GM12878 (cell line): ENCODE results near the gene TRIM26. TPM values are rescaled to one million over a fixed set of nuclear protein-coding genes. Genes with fewer than 3 reads are reported as not detected.

ENCODE experiments used
- ATAC-seq: fragments of 200-7000 bp; cut with Tn5 transposase; 3 replicates; pipeline ENCODE4 v1.9.1; 2020; ENCODE audit warnings: mild to moderate bottlenecking, moderate library complexity
- BruUV-seq: library from RNA; stranded (reverse); fragments of 400-500 nt; replicated peaks from 2 replicates; lab custom pipeline; 2021; lab: Mats Ljungman, UMichigan
- CTCF ChIA-PET: fragments of 300-600 bp; sonication (Branson Sonifier 250); formaldehyde crosslinking; extraction: SDS; loops from one replicate; lab custom pipeline; 2021; ENCODE audit warnings: inconsistent platforms; lab: Yijun Ruan, JAX
- POLR2A ChIA-PET: fragments of 350-600 bp; formaldehyde crosslinking; extraction: SDS; loops from one replicate; lab custom pipeline; 2021; ENCODE audit warnings: inconsistent platforms; lab: Charles Lee
- RAD21 ChIA-PET: fragments of 300-600 bp; sonication (Branson Sonifier 250); formaldehyde crosslinking; loops from one replicate; lab custom pipeline; 2023; ENCODE audit warnings: antibody characterized with exemption; ENCODE audit not compliant: unreplicated experiment; lab: Charles Lee
- SMC1A ChIA-PET: fragments of 300-600 bp; sonication (Branson Sonifier 250); formaldehyde crosslinking; loops from one replicate; lab custom pipeline; 2023; ENCODE audit not compliant: unreplicated experiment, uncharacterized antibody; lab: Charles Lee
- DNase-seq: peaks from one replicate; pipeline ENCODE4 v3.0.0-alpha.2; 2011; ENCODE audit warnings: low read depth, low spot score
- FAIRE-seq: peaks from 3 replicates; lab custom pipeline; 2011; peaks lifted over from hg19 to GRCh38; lab: Jason Lieb, UNC
- H2AFZ ChIP-seq: 2 replicates; pipeline ENCODE4 v1.6.0; 2011; ENCODE audit warnings: low read depth, low read length, control low read depth; ENCODE audit not compliant: control insufficient read depth
- H3K27ac ChIP-seq: 2 replicates; pipeline ENCODE4 v1.5.1; 2011; ENCODE audit warnings: control low read depth; ENCODE audit not compliant: control insufficient read depth, insufficient read depth
- H3K27me3 ChIP-seq, 2 experiments: replicated peaks in 1 of 2; 2 replicates each; pipeline versions ENCODE4 v1.6.0 to v1.6.1; 2011; ENCODE audit warnings: low read length in 1 of 2; ENCODE audit not compliant: control insufficient read depth in 2 of 2, insufficient read depth in 2 of 2
- H3K36me3 ChIP-seq, 2 experiments: 2 replicates each; pipeline ENCODE4 v1.5.1; 2011; ENCODE audit warnings: low read length in 1 of 2; ENCODE audit not compliant: control insufficient read depth in 2 of 2, insufficient read depth in 2 of 2
- H3K4me1 ChIP-seq: 2 replicates; pipeline ENCODE4 v1.6.1; 2011; ENCODE audit warnings: mild to moderate bottlenecking, low read length, moderate library complexity, mixed read lengths; ENCODE audit not compliant: control insufficient read depth, insufficient read depth
- H3K4me2 ChIP-seq: 2 replicates; pipeline ENCODE4 v1.6.0; 2011; ENCODE audit warnings: control low read depth; ENCODE audit not compliant: control insufficient read depth, insufficient read depth
- H3K4me3 ChIP-seq: fragments of 200-600 bp; sonication (generic); 2 replicates; pipeline ENCODE4 v1.5.1; 2016
- H3K79me2 ChIP-seq: 2 replicates; pipeline ENCODE4 v1.6.0; 2011; ENCODE audit warnings: low read length; ENCODE audit not compliant: control insufficient read depth, insufficient read depth
- H3K9ac ChIP-seq: 2 replicates; pipeline ENCODE4 v1.8.0; 2011; ENCODE audit warnings: low read length, control low read depth, mixed read lengths; ENCODE audit not compliant: control insufficient read depth, insufficient read depth
- H3K9me3 ChIP-seq: replicated peaks from 3 replicates; pipeline ENCODE4 v1.5.1; 2011; ENCODE audit warnings: mild to moderate bottlenecking, low read length; ENCODE audit not compliant: control insufficient read depth, insufficient read depth
- H4K20me1 ChIP-seq: 2 replicates; pipeline ENCODE4 v1.6.0; 2011; ENCODE audit not compliant: control insufficient read depth, insufficient read depth
- ATF7 ChIP-seq: fragments of 450-650 bp; IDR thresholded peaks from 2 replicates; pipeline ENCODE4 v1.6.1; 2016; ENCODE audit warnings: low read depth, mild to moderate bottlenecking
- BCLAF1 ChIP-seq: fragments of 450-650 bp; IDR thresholded peaks from 2 replicates; pipeline ENCODE4 v1.6.1; 2017; ENCODE audit warnings: antibody characterized with exemption, mild to moderate bottlenecking, moderate library complexity
- BHLHE40 ChIP-seq, 2 experiments: fragments of 450-650 bp in 1 of 2; IDR thresholded peaks; 2 replicates each; pipeline ENCODE4 v1.6.1; 2011 to 2017; ENCODE audit warnings: low read depth in 2 of 2, borderline replicate concordance in 1 of 2, improper control_type of control experiment in 1 of 2, low read length in 1 of 2, mild to moderate bottlenecking in 1 of 2
- BMI1 ChIP-seq: fragments of 450-650 bp; IDR thresholded peaks from 2 replicates; pipeline ENCODE4 v1.6.1; 2016; ENCODE audit warnings: mild to moderate bottlenecking, moderate library complexity, borderline replicate concordance
- CBFB ChIP-seq: IDR thresholded peaks from 2 replicates; pipeline ENCODE4 v1.6.1; 2016; ENCODE audit warnings: antibody characterized with exemption, low read depth
- CREB1 ChIP-seq: IDR thresholded peaks from 2 replicates; pipeline ENCODE4 v1.6.1; 2012; ENCODE audit warnings: low read depth, mild to moderate bottlenecking, inconsistent platforms
- CREM ChIP-seq: IDR thresholded peaks from 2 replicates; pipeline ENCODE4 v1.6.1; 2014; ENCODE audit warnings: antibody characterized with exemption, low read depth
- EGR1 ChIP-seq, 2 experiments: IDR thresholded peaks; 1 replicate in 1 of 2; 2 replicates in 1 of 2; pipeline ENCODE4 v1.6.1; 2011 to 2012; ENCODE audit warnings: low read depth in 2 of 2, low read length in 2 of 2, borderline replicate concordance in 1 of 2, mild to moderate bottlenecking in 1 of 2, moderate library complexity in 1 of 2
- ELK1 ChIP-seq: IDR thresholded peaks from 2 replicates; pipeline ENCODE4 v1.6.1; 2012; ENCODE audit warnings: low read depth, low read length, improper control_type of control experiment
- HDAC2 ChIP-seq: fragments of 200-600 bp; sonication (generic); IDR thresholded peaks from 2 replicates; pipeline ENCODE4 v1.6.1; 2017
- MXI1 ChIP-seq: fragments of 150-350 bp; IDR thresholded peaks from 2 replicates; pipeline ENCODE4 v1.6.1; 2011; ENCODE audit warnings: low read depth, mild to moderate bottlenecking, inconsistent platforms, low read length, improper control_type of control experiment
- NR2C1 ChIP-seq: fragments of 450-650 bp; IDR thresholded peaks from 2 replicates; pipeline ENCODE4 v1.6.1; 2017; ENCODE audit warnings: antibody characterized with exemption, mild to moderate bottlenecking, moderate library complexity
- NR2F1 ChIP-seq: fragments of 450-650 bp; conservative IDR thresholded peaks from 2 replicates; pipeline ENCODE4 v1.6.1; 2017; ENCODE audit warnings: mild to moderate bottlenecking
- POLR2A ChIP-seq: IDR thresholded peaks from 2 replicates; pipeline ENCODE4 v1.6.1; 2011; ENCODE audit warnings: low read depth, mild to moderate bottlenecking, low read length
- RUNX3 ChIP-seq: IDR thresholded peaks from 2 replicates; pipeline ENCODE4 v1.6.1; 2012; ENCODE audit warnings: low read length, inconsistent platforms
- ZNF217 ChIP-seq: fragments of 450-650 bp; IDR thresholded peaks from 2 replicates; pipeline ENCODE4 v1.6.1; 2017; ENCODE audit warnings: antibody characterized with exemption, mild to moderate bottlenecking
- whole genome bisulfite sequencing: methylation state at CpG from one replicate; pipeline ENCODE4 v1.1.6; 2016; ENCODE audit warnings: low lambda C conversion rate; ENCODE audit not compliant: insufficient replicate concordance, insufficient coverage; ENCODE audit errors: missing lambda C conversion rate; 5-methylcytosine and 5-hydroxymethylcytosine counted together
- in situ Hi-C: fragments of 300-500 bp; cut with MboI; formaldehyde crosslinking; loops from 9 replicates; pipeline ENCODE4 v1.14.3; 2018; ENCODE audit warnings: mixed read lengths
- intact Hi-C: fragments of 100-400 bp; cut with micrococcal nuclease; formaldehyde crosslinking; loops from one replicate; pipeline ENCODE4 v1.14.2; 2022; ENCODE audit not compliant: unreplicated experiment
- polyA plus RNA-seq, 11 experiments: library from polyadenylated mRNA; depleted of rRNA in 4 of 11; unstranded in 6 of 11; stranded (reverse) in 5 of 11; fragments of >200 nt; fragmentation: Nextera tagmentation in 4 of 11; fragmentation: Illumina TruSeq in 1 of 11; extraction: Ambion mirVana in 4 of 11; extraction: Trizol in 1 of 11; gene quantifications; 1 replicate in 1 of 11; 2 replicates in 10 of 11; pipeline versions ENCODE4 v1.2.1 to v1.2.3, GENCODE V29; 2011 to 2016; ENCODE audit warnings: inconsistent platforms in 2 of 11, missing spikeins in 2 of 11, low read depth in 1 of 11
- total RNA-seq, 4 experiments: library from RNA; depleted of rRNA in 3 of 4; stranded (reverse); fragments of >200 nt in 3 of 4; fragmentation: Illumina TruSeq in 1 of 4; extraction: Trizol in 1 of 4; gene quantifications; 2 replicates each; pipeline versions ENCODE4 v1.2.1 to v1.2.3, GENCODE V29; 2013 to 2021

Gene TRIM26
- total and polyA plus RNA-seq, 10 of the 15 experiments (the other 5 are each of a cell fraction or from before 2014, with no cell fraction given), result 13.1 to 79.6 (median 63.6) TPM

GRCh38 chr6:30200551-30201281 is 12.5 kb downstream of the TRIM26 start:
- Histone ChIP-seq H3K9me3 (no peaks in the 10 kb centered on the region), H4K20me1 (peaks cover 11% of the 10 kb centered on the region), H3K4me2 (no peak overlapping the region; the same call in 1 of the 2 replicates), H2AFZ (no peak overlapping the region), H3K79me2 (peaks cover 37% of the 10 kb centered on the region), H3K27me3 (no peaks in the 10 kb centered on the region), H3K27ac (peak overlapping the region; percentile 38), H3K36me3 (peaks cover 31 to 39% of the 10 kb centered on the region in 2 experiments), H3K4me3 (no peak overlapping the region), H3K9ac (no peak overlapping the region), H3K4me1 (peaks cover 25% of the 10 kb centered on the region)
- ATAC-seq (peak; percentile 93), FAIRE-seq (peak; percentile 97), DNase-seq (peak; percentile 37)
- ChIA-PET SMC1A (no interaction called here), POLR2A (interaction anchor here (1.0 kb wide), 1 partner anchor 12 kb away, joined by 4 read pairs; the partner anchor contains the start of gene TRIM26), RAD21 (no interaction called here), CTCF (interaction anchor here (1.0 kb wide), 1 partner anchor 12 kb away, joined by 3 read pairs; no protein-coding TSS in a partner anchor)
- in situ Hi-C loops (no loop called here), intact Hi-C loops (no loop called here)
- 41% methylated on average over 6 of the region's 6 CpGs for WGBS
- TSS peak; percentile 13 for BruUV-seq
- TF ChIP-seq CREM, result 0 out of 2 replicates have a peak, but pooled peaks have one; percentile 20
- TF ChIP-seq MXI1, result no peak
- peak; percentile 74; the same call in 1 of the 2 replicates for TF ChIP-seq CBFB
- TF ChIP-seq CREB1, result 0 out of 2 replicates have a peak, but pooled peaks have one; percentile 37
- TF ChIP-seq POLR2A, result no peak
- peak; percentile 75; the same call in 1 of the 2 replicates for TF ChIP-seq NR2F1
- no peak for TF ChIP-seq NR2C1
- peak; percentile 98 for TF ChIP-seq RUNX3
- 0 out of 2 replicates have a peak, but pooled peaks have one; percentile 64 for TF ChIP-seq HDAC2
- TF ChIP-seq ELK1, result no peak
- peak; percentile 97 to 98 for TF ChIP-seq BHLHE40 (IDR thresholded peaks at IDR 0.05; ENCODE audit: borderline replicate concordance in 1 of 2, low read depth in 2 of 2, low read length in 1 of 2)
- TF ChIP-seq BMI1, result peak; percentile 64
- no peak for TF ChIP-seq BCLAF1
- no peak for TF ChIP-seq EGR1 (IDR thresholded peaks at IDR 0.05; ENCODE audit: borderline replicate concordance in 1 of 2, low read depth in 2 of 2, low read length in 2 of 2)
- TF ChIP-seq ZNF217, result peak; percentile 95
- TF ChIP-seq ATF7, result peak; percentile 24; the same call in 1 of the 2 replicates
